AG09309 (cell line): ENCODE measurements around the gene ISLR.
A peak's percentile ranks its signal among the peaks of the same experiment; 100 is the strongest.

Source experiments
- DNase-seq: peaks from one replicate; pipeline ENCODE4 v3.0.0-alpha.2; 2010; ENCODE audit warnings: low read depth
- H3K4me3 ChIP-seq: 2 replicates; pipeline ENCODE4 v1.5.1; 2011; ENCODE audit warnings: mild to moderate bottlenecking, low read depth, low read length, moderate library complexity; ENCODE audit not compliant: control insufficient read depth
- TF ChIP-seq, protein P1 (sequence below): IDR thresholded peaks from 2 replicates; pipeline ENCODE4 v1.5.1; 2011; ENCODE audit warnings: mild to moderate bottlenecking, low read depth, low read length, inconsistent platforms; ENCODE audit not compliant: insufficient read depth, control insufficient read depth; ENCODE audit errors: missing control alignments

ISLR gene

DNA sequence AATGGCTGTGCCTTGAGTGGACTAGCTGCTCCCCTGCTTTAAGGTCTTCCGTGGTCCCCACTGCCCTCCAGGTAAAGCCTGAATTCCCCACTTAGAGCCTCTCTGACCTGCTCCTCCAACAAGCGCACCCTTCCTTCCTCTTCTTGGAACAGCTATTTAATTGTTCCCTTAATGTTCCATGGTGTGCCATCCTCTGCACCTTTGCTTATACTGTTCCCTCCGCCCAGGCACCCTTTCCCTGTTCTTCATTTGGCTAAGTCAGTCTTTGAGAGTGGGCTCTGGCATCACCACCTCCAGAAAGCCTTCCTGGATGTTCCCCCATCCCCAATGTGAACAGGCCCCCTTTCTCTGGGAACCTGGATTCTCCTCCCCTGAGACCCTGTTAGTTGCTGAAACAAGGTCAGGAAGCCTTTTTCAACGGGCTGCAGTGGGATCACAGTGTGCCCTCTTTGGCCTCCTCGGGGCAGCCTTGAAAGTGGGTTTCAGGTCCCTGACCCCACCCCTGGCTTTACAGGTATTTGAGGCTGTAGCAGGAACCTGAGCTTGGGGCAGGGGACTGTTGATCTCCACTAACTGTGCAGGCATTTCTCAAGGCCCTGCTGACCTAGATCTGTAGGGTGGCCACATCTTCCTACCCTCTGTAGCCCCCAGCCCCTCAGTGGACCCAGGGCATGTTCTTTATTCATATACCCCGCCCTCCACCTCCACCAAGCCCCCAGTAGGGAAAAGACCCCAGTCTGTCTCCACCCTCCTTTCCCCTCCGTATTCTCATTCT is 5.0 kb downstream of the ISLR start:
- no peak overlapping the region for H3K4me3 ChIP-seq
- no peak for DNase-seq
- TF ChIP-seq, protein P1, sequence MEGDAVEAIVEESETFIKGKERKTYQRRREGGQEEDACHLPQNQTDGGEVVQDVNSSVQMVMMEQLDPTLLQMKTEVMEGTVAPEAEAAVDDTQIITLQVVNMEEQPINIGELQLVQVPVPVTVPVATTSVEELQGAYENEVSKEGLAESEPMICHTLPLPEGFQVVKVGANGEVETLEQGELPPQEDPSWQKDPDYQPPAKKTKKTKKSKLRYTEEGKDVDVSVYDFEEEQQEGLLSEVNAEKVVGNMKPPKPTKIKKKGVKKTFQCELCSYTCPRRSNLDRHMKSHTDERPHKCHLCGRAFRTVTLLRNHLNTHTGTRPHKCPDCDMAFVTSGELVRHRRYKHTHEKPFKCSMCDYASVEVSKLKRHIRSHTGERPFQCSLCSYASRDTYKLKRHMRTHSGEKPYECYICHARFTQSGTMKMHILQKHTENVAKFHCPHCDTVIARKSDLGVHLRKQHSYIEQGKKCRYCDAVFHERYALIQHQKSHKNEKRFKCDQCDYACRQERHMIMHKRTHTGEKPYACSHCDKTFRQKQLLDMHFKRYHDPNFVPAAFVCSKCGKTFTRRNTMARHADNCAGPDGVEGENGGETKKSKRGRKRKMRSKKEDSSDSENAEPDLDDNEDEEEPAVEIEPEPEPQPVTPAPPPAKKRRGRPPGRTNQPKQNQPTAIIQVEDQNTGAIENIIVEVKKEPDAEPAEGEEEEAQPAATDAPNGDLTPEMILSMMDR: no peak

DNA sequence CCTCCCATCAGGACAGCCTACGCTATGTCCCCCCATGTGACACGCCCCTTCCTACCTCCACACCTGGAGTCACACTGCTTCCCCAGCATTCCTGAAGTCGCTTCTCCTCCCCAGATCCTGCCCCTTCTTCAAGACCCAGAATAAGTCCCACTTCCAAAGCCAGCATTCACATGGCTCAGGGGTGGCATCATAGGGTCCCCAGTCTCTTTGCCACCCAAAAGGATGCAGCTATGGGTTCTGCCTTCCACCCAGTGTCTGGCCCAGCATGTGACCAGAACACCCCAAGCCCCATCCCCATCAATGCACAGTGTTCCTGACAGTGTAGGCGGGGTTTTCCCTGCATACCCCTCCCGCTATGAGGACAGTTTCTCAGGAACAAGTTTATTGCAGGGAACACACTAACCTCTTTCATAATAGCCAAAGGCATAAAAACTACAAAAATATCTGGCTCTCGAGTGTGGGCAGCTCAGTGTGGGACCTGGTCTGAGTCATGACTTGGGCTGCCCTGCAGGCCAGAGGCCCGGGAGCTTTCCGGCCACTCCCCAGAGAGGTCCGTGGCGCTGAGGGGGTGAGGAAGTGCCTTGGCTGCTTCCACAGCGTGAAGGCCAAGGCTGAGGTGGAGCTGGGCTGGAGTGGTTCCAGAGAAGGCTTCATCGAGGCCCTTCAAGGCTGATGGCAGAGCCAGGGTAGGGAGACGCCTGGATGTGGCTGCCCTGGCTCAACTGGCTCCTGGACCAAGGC is 5.8 kb downstream of the ISLR start:
- H3K4me3 ChIP-seq: no peak overlapping the region
- DNase-seq: peak; percentile 93

DNA sequence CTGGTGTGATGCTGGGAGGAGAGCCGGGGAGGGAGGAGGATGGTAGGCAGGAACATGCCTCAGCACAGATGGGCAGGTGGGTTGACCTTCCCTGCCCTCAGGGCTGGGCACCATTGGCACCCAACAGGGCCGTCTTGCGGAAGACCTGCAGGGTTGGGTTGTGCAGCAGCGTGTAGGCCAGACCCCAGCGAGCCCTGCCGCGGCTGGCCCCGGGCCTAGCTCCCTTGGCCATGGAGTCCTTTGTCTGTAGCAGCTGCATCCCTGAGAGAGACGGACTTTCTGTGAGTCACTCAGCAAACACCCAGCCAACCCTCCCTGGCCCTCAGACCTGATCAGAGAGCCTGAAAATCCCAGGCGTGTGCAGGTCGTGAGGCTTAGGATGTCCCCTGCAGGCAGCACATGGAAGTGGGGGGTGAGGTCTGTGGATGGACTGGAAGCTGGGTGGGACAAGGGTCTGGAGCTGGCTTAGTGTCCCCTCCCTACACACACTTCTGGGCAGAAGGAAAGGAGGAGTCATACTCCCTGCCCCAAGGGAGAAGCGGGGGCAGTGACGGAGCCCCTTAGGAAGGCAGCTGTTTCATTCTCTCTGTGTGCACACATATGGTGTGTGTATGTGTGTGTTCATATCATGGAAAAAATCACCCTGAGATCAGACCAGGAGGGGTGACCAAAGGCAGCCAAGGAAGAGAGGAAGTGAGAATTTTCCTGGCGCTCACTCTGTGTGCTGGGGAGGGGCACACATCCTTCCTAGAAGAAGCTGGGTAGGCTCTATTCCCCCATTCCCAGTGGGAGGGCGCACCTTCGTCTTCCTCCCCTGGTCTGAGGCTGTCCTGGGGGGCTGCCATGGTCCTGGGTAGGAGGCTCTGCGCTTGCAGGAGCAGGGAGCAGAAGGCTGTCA is 6.7 kb downstream of the ISLR start:
- no peak for DNase-seq
- peak overlapping the region; percentile 7; the same call in 1 of the 2 replicates for H3K4me3 ChIP-seq
- TF ChIP-seq, protein P1: no peak

More for the DNA sequence above, 5.8 kb downstream of the ISLR start:
- TF ChIP-seq, protein P1: no peak

DNA sequence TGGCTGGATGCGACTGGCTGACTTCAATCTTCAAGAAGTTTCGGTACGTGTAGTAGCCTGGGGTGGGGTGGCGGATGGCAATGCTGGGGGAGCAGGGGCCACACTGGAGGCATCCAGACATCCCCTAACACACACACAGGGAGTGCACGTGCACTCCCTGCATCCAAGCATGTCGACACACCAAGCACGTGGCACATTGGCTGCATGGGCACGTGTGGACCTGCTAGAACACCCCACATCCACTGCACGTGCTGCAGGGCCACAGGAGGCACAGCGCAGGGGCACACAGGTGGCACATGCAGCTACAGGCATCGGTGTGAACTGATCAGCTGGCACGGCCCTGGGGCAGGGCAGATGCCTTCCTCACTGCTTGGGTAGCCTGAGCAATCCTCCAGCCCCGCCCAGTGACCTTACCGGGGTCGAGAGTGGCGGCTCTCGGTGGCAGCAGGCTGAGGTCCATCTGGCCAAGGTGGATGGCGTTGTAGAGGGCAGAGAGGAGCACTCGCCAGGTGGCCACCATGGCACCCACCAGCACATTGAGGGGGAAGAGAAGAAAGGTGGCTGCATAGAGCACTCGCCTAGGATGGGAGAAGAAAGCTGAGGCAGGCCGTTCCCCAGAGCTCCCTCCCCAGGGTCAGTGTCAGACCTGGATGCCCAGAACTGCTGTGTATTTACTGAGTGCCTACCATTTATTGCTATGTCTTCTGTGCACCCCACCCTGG is 7.5 kb downstream of the ISLR start:
- H3K4me3 ChIP-seq: no peak overlapping the region
- no peak for DNase-seq
- TF ChIP-seq, protein P1: no peak

DNA sequence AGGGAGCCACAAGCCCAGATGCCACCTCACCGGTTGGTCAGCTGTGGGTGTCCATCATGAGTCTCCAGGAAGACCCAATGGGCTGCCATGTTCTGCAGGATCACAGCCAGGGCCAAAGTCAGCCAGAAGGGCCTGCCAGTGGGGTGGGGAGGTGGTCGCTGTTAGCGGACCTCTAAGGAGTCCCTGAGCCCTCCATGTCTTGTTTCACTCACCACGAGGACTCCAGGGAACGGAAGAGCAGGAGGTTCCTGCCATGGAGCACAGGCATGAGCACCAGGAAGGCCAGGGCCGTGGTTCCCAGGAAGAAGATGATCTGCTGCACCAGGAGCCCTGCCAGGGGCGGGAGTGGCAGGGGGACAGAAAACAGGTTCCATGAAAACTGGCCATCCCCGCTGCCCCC is 8.6 kb downstream of the ISLR start:
- no peak for DNase-seq
- TF ChIP-seq, protein P1: no peak
- H3K4me3 ChIP-seq: no peak overlapping the region
